Lower leg skin (tissue), 4 donors: ENCODE measurements around the gene XIRP2. TPM values are rescaled to one million over a fixed set of nuclear protein-coding genes. Genes with fewer than 3 reads are reported as not detected.

ENCODE experiments used
- DNase-seq, 2 donors: peaks; one replicate each; pipeline ENCODE4 v3.0.0-alpha.2; 2019; ENCODE audit warnings: low spot score in 2 of 2
- H3K4me3 ChIP-seq: fragments of 200-600 bp; sonication (generic); 2 replicates; pipeline ENCODE4 v1.5.1; 2017; ENCODE audit warnings: mild to moderate bottlenecking, low read depth; ENCODE audit not compliant: poor library complexity, severe bottlenecking
- CTCF ChIP-seq, 3 donors: fragments of 450-650 bp; IDR thresholded peaks; one replicate each; pipeline ENCODE4 v1.5.1; 2016; ENCODE audit warnings: antibody characterized with exemption in 3 of 3, mild to moderate bottlenecking in 3 of 3, moderate library complexity in 2 of 3
- POLR2A ChIP-seq, 2 donors: fragments of 450-650 bp; IDR thresholded peaks; one replicate each; pipeline ENCODE4 v1.6.1; 2016 to 2017; ENCODE audit warnings: antibody characterized with exemption in 2 of 2, mild to moderate bottlenecking in 1 of 2, moderate library complexity in 1 of 2
- whole genome bisulfite sequencing, 2 donors: methylation state at CpG; one replicate each; pipeline ENCODE4 v1.1.5; 2018; 5-methylcytosine and 5-hydroxymethylcytosine counted together
- intact Hi-C: fragments of 100-400 bp; cut with DNase I; formaldehyde crosslinking; loops from one replicate; pipeline ENCODE4 v1.15.0; 2023; ENCODE audit warnings: low total_unique reads
- total RNA-seq, 4 donors: library from RNA; depleted of rRNA; stranded (reverse); fragments of >200 nt; gene quantifications; one replicate each; pipeline ENCODE4 v1.1.0, GENCODE V29; 2016

The XIRP2 gene
- total RNA-seq, 4 donors from 2014 or later = 0.06 TPM; not detected in 3

DNA sequence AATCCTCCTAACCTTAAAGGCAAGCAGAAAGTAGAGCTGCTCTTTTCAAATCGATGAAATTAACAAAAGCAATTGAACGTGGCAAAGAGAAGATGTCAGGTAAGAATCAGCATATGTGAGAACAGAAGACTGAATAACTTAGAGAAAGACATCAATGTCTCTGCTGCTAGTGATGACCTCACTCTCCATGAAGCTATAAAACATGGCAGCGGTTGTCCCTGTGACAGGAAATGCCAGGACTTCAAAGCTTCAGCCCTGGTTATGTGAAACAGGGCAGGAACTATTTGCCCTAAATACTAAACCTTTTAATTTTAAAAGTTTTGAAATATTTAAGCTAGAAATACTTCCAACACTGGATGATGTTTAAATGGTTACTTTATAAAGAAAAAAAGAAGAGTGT, 383.7 kb downstream of the XIRP2 start:
- 38 to 53% methylated on average over 3 of the region's 3 CpGs for WGBS, 2 donors
- no peak for TF ChIP-seq CTCF (IDR thresholded peaks at IDR 0.05)
- no peak for TF ChIP-seq POLR2A (IDR thresholded peaks at IDR 0.05)
- no peak for DNase-seq
- intact Hi-C loops = no loop called here
- no peak overlapping the region for H3K4me3 ChIP-seq

DNA sequence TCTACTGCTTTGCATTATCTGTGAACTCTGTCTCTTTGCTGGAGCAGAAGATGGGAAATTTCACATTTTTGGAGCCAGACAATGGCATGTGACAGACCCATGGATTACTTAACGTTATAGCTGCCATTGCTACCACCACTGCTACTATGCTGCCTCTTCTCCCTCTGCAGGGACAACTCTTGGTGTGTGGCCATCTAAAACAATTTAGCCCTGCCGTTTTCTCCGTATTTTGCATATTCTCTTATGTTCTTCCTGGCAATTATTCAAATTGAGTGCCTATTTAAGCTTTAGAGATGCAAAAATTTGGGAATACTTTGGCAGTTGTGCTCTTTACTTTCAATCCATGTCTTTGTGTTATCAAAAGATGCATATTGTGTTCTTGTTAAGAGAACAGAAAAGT, 386.8 kb downstream of the XIRP2 start:
- intact Hi-C loops = no loop called here
- 20 to 30% methylated on average over 3 of the region's 3 CpGs for WGBS, 2 donors
- H3K4me3 ChIP-seq = no peak overlapping the region
- TF ChIP-seq POLR2A (IDR thresholded peaks at IDR 0.05) (no peak), CTCF (IDR thresholded peaks at IDR 0.05) (no peak)
- DNase-seq = no peak

- DNase-seq = no peak
- no peak for TF ChIP-seq POLR2A (IDR thresholded peaks at IDR 0.05)
- no peak for TF ChIP-seq CTCF (IDR thresholded peaks at IDR 0.05)
- WGBS, 2 donors = 73 to 91% methylated on average over 5 of the region's 5 CpGs
- intact Hi-C loops = loop anchor here (10.0 kb wide), 1 partner anchor 1705 kb away; no protein-coding TSS in a partner anchor
- no peak overlapping the region for H3K4me3 ChIP-seq
These were observed 391.5 kb downstream of the XIRP2 start for GRCh38 chr2:167279810-167280209.

- WGBS, 2 donors = 71 to 81% methylated on average over 3 of the region's 3 CpGs
- no peak for DNase-seq
- no peak for TF ChIP-seq POLR2A (IDR thresholded peaks at IDR 0.05)
- H3K4me3 ChIP-seq = no peak overlapping the region
- intact Hi-C loops = loop anchor here (10.0 kb wide), 1 partner anchor 1712 kb away; no protein-coding TSS in a partner anchor
These were observed 398.9 kb downstream of the XIRP2 start for GRCh38 chr2:167287212-167287611.

DNA sequence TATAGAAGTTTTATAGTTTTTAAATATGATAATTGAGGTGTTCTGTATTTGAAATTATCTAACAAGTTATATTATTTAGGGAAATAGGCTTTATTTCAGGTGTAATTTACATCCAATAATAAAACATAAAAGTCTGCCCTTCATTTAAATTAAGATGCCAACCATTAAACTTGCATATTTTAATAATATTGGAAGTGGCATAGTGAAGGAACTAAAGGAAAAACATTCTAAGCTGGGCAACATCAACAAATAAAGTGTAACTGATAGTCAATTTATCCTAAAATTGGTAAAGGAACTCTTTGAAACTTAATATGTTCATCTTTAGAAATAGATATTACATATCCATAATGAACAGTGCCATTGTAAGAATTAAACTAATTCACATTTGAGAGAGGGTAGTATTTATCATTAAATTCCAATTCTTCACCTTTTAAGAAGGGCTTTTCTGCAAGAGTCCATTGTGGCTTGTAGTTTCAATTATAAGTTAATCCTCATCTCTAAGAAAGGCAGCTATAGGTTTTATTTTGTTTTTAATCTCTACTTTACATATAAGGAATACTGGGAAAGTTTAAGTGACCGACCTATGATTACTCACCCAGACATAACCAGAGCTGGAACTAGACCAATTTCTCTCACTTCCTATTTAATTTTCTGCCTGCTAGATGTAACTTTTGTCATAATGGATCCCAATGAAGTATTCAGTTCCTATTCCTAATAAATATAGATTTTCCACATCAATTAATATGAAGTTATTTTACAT, 401.6 kb downstream of the XIRP2 start:
- no peak for DNase-seq
- WGBS, 2 donors = 53 to 66% methylated on average over 1 of the region's 1 CpG
- no peak overlapping the region for H3K4me3 ChIP-seq
- intact Hi-C loops = loop anchor here (10.0 kb wide), 1 partner anchor 1715 kb away; no protein-coding TSS in a partner anchor
- TF ChIP-seq CTCF (IDR thresholded peaks at IDR 0.05) (no peak), POLR2A (IDR thresholded peaks at IDR 0.05) (no peak)

DNA sequence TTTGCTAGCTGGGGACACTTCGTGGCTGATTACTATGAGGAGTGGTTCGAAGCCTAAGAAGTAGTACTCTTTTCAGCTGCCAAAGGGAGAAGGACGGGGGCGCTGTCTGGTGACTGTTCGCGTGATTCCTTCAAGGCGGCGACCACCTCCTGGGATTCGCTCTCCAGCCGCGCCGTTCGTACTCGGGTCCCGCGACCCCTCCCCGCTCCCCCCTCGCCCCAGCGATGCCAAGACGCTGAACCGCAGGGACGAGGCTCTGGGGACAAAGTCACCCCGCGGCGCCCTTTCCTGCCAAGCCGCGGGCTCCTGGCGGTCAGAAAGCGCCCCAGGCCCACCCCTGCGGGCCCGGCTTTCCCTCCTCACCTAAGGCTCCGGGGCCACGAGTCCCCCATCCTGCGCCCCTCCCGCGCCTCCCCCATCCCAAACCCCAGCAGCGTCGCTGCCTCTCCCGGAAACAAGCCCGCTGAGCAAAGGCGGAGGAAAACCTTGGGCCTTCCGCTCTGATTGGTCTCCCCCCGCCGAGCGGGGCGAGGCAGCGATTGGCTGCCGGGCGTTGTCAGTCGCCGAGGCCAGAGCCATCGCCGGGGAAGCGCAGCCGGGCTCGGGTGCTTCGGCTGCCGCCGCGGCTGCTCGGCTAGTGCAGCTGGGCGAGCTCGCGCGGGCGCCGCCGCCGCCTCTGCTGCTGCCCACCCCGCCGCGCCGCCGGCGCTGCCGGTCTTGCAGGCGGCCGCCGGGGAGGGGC, 404.3 kb downstream of the XIRP2 start, which contains the start of gene B3GALT1:
B3GALT1 (plus strand) TSS at position 572 of the 742 bp plus-strand sequence.
- TF ChIP-seq POLR2A (IDR thresholded peaks at IDR 0.05) (no peak), CTCF (IDR thresholded peaks at IDR 0.05) (no peak)
- DNase-seq = peak; percentile 61 to 94
- WGBS, 2 donors = 0 to 1% methylated on average over 54 to 63 of the region's 79 CpGs
- intact Hi-C loops = no loop called here
- peak within 1 kb of the TSS; percentile 34 for H3K4me3 ChIP-seq
